Measurements from ENCODE around the gene JMY. TPM values are rescaled to one million over a fixed set of nuclear protein-coding genes. Genes with fewer than 3 reads are reported as not detected.
A peak's percentile ranks its signal among the peaks of the same experiment; 100 is the strongest.

Gene JMY
- total RNA-seq, 3 donors from 2014 or later = 6.4 to 55.9 (median 8.8) TPM

DNA sequence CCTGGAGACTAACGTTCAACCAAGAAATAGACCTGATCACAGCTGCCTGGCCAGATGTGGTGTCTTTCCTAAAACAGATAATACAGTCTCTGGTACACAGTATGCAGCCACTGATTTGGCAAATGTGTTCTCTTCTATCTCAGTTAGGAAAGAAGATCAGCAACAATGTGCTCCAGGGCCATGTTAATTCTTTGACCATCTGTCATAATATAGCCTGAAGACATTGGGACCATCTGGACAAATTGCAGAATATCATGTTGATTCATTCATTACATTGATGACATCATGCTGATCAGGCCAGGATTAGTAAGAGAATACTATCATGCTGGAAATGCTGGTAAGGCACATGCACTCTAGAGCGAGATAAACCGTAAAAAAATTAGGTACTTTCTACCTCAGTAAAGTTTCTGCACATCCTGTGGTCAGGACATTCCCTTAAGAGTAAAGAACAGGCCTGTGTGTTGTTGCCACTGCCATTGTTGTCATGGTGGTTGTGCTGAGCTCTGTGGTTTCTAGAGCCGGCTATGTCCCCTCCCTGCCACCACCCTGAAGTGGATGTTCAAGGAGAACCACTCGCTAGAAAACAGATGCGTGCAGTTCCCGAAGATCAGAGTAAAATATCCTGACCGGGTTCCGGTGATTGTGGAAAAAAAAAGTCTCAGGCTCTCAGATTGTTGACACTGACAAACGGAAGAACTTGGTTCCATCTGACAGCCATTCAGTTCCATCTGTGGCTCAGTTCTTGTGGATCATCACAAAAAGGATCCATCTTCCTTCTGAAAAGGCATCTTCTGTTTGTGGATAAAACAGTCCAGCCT is 6.4 kb upstream of the JMY start:
- ATAC-seq = peak; percentile 36
- no peaks in the 10 kb centered on the region for H3K36me3 ChIP-seq (ENCODE audit: low read depth)
- H3K9me3 ChIP-seq = no peaks in the 10 kb centered on the region
- H3K4me3 ChIP-seq = no peak overlapping the region
- TF ChIP-seq, protein P1, sequence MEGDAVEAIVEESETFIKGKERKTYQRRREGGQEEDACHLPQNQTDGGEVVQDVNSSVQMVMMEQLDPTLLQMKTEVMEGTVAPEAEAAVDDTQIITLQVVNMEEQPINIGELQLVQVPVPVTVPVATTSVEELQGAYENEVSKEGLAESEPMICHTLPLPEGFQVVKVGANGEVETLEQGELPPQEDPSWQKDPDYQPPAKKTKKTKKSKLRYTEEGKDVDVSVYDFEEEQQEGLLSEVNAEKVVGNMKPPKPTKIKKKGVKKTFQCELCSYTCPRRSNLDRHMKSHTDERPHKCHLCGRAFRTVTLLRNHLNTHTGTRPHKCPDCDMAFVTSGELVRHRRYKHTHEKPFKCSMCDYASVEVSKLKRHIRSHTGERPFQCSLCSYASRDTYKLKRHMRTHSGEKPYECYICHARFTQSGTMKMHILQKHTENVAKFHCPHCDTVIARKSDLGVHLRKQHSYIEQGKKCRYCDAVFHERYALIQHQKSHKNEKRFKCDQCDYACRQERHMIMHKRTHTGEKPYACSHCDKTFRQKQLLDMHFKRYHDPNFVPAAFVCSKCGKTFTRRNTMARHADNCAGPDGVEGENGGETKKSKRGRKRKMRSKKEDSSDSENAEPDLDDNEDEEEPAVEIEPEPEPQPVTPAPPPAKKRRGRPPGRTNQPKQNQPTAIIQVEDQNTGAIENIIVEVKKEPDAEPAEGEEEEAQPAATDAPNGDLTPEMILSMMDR (IDR thresholded peaks at IDR 0.05) = no peak
- no peak for DNase-seq
- H3K4me1 ChIP-seq (ENCODE audit: low read depth) = peaks cover 1% of the 10 kb centered on the region
- intact Hi-C loops (cut with DNase I, micrococcal nuclease) = no loop called here

DNA sequence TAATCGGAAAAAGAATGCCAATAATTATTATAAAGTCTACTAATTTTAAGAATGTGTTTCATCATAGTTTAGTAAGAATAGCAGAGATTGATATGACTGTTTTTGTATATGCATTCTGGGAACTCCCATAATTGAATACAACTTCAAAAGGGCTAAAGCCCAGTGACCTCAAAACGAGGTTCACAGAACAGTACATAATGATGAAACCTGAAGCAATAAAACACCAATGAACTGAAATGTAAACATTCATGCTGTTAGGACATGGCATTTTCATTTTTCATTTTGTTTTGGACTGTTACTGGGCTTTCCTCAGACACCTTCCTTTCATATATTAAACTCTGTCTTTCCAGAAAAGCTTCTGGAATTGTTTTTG is 684 bp upstream of the JMY start:
- H3K9me3 ChIP-seq = no peaks in the 10 kb centered on the region
- TF ChIP-seq, protein P1 (IDR thresholded peaks at IDR 0.05) = no peak
- peak overlapping the region; percentile 64 for H3K4me3 ChIP-seq
- ATAC-seq (peak; percentile 58), DNase-seq (peak in 1 of 3 donors; percentile 23)
- intact Hi-C loops (cut with DNase I, micrococcal nuclease) = no loop called here
- H3K4me1 ChIP-seq (ENCODE audit: low read depth) = peaks cover 5% of the 10 kb centered on the region
- no peaks in the 10 kb centered on the region for H3K36me3 ChIP-seq (ENCODE audit: low read depth)

DNA sequence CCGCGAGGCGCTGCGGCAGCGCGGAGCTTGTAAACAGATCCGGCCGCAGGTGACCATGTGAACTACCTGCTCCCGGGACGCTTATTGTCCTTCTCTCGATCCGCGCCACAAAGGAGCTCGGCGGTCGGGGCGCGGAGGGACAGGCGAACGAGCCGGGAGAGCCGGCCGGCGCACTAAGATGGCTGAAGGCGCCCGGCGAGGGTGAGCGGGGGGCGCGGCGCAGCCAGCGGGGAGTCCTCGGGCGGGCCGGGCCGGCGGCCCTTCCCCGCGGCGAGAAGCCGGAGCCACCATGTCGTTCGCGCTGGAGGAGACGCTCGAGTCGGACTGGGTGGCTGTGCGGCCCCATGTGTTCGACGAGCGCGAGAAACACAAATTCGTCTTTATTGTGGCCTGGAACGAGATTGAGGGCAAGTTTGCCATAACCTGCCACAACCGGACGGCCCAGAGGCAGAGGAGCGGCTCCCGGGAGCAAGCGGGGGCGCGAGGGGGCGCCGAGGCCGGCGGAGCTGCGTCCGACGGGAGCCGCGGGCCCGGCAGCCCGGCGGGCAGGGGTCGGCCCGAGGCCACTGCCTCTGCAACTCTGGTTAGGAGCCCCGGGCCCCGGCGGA is 535 bp downstream of the JMY start:
- Histone ChIP-seq H3K9me3 (no peaks in the 10 kb centered on the region), H3K36me3 (ENCODE audit: low read depth) (no peaks in the 10 kb centered on the region), H3K4me3 (peak overlapping the region; percentile 64), H3K4me1 (ENCODE audit: low read depth) (peaks cover 10% of the 10 kb centered on the region)
- ATAC-seq = peak; percentile 37
- TF ChIP-seq, protein P1 (IDR thresholded peaks at IDR 0.05) = no peak
- intact Hi-C loops (cut with DNase I, micrococcal nuclease) = no loop called here
- peak in 2 of 3 donors; percentile 35 to 56 for DNase-seq

DNA sequence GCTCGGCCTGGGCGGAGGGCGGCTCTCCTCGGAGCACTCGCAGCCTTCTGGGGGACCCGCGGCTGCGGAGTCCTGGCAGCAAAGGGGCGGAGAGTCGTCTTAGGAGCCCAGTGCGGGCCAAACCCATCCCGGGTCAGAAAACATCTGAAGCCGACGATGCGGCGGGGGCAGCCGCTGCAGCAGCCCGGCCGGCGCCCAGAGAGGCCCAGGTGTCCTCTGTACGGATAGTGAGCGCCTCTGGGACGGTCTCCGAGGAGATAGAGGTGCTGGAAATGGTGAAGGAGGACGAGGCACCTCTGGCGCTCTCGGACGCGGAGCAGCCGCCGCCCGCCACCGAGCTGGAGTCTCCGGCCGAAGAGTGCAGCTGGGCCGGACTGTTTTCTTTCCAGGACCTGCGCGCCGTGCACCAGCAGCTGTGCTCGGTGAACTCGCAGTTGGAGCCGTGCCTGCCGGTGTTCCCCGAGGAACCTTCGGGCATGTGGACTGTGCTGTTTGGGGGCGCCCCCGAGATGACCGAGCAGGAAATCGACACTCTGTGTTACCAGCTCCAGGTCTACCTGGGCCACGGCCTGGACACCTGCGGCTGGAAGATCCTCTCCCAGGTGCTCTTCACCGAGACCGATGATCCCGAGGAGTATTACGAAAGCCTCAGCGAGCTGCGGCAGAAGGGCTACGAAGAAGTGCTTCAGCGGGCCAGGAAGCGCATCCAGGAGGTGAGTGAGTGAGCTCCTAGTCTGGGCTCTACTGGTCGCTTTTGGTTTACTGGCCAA is 1.2 kb downstream of the JMY start:
- intact Hi-C loops (cut with DNase I, micrococcal nuclease) = no loop called here

More for the DNA sequence above, 1.2 kb downstream of the JMY start:
- peak overlapping the region; percentile 64 for H3K4me3 ChIP-seq
- H3K9me3 ChIP-seq = no peaks in the 10 kb centered on the region
- ATAC-seq (peak; percentile 39), DNase-seq (peak; percentile 51 to 68 (median 59))
- TF ChIP-seq, protein P1 (IDR thresholded peaks at IDR 0.05) = no peak
- H3K4me1 ChIP-seq (ENCODE audit: low read depth) = peaks cover 10% of the 10 kb centered on the region
- no peaks in the 10 kb centered on the region for H3K36me3 ChIP-seq (ENCODE audit: low read depth)

Measured in mucosa of descending colon (tissue), 3 donors.